MCF 10A (cell line): Measurements from ENCODE around the gene OTUD7B. TPM values are rescaled to one million over a fixed set of nuclear protein-coding genes. Genes with fewer than 3 reads are reported as not detected.
"Not testable (repeated sequence)": the region's sequence is repeated elsewhere in the genome, so short reads cannot be mapped to it uniquely, and the experiment has no call there.

Experiments used
- BruUV-seq: library from RNA; stranded (reverse); fragments of 400-500 nt; replicated peaks from 2 replicates; lab custom pipeline; 2021; lab: Mats Ljungman, UMichigan
- CTCF ChIA-PET: fragments of 300-600 bp; sonication (Branson Sonifier 250); formaldehyde crosslinking; extraction: SDS; loops from one replicate; lab custom pipeline; 2021; ENCODE audit warnings: antibody characterized with exemption, inconsistent platforms; lab: Yijun Ruan, JAX
- POLR2A ChIA-PET: fragments of 300-600, 350-650 bp; sonication (Branson Sonifier 250); formaldehyde crosslinking; extraction: SDS; loops from one replicate; lab custom pipeline; 2020; ENCODE audit warnings: antibody characterized with exemption, inconsistent platforms; lab: Yijun Ruan, JAX
- DNase-seq: peaks from one replicate; pipeline ENCODE4 v3.0.0-alpha.2; 2018; ENCODE audit not compliant: unreplicated experiment
- H3K27ac Mint-ChIP-seq: one replicate; pipeline ENCODE4 v1.8.0; 2022; ENCODE audit warnings: mild to moderate bottlenecking, low read depth, mixed read lengths; ENCODE audit not compliant: unreplicated experiment
- H3K27me3 Mint-ChIP-seq: one replicate; pipeline ENCODE4 v1.8.0; 2022; ENCODE audit warnings: mixed read lengths; ENCODE audit not compliant: insufficient read depth, unreplicated experiment
- H3K36me3 Mint-ChIP-seq: one replicate; pipeline ENCODE4 v1.8.0; 2022; ENCODE audit warnings: mild to moderate bottlenecking, moderate library complexity, mixed read lengths; ENCODE audit not compliant: insufficient read depth, unreplicated experiment
- H3K4me1 Mint-ChIP-seq: one replicate; pipeline ENCODE4 v1.8.0; 2022; ENCODE audit warnings: mixed read lengths; ENCODE audit not compliant: insufficient read depth, unreplicated experiment
- H3K4me3 Mint-ChIP-seq: one replicate; pipeline ENCODE4 v1.8.0; 2022; ENCODE audit warnings: mild to moderate bottlenecking, moderate library complexity, mixed read lengths; ENCODE audit not compliant: unreplicated experiment
- H3K9me3 Mint-ChIP-seq: one replicate; pipeline ENCODE4 v1.8.0; 2022; ENCODE audit warnings: mixed read lengths; ENCODE audit not compliant: unreplicated experiment
- intact Hi-C: fragments of 100-400 bp; cut with micrococcal nuclease; formaldehyde crosslinking; loops from 2 replicates; pipeline ENCODE4 v1.14.1; 2022
- total RNA-seq: library from RNA; stranded (reverse); gene quantifications from 2 replicates; pipeline ENCODE4 v1.2.3, GENCODE V29; 2022
- TF ChIP-seq, protein P1 (sequence below): fragments of 200-600 bp; IDR thresholded peaks from one replicate; pipeline ENCODE4 v1.8.0; 2022; ENCODE audit warnings: antibody characterized with exemption, mild to moderate bottlenecking; ENCODE audit not compliant: unreplicated experiment

Gene OTUD7B
- total RNA-seq, 1 experiment from 2014 or later = 44.3 TPM

DNA sequence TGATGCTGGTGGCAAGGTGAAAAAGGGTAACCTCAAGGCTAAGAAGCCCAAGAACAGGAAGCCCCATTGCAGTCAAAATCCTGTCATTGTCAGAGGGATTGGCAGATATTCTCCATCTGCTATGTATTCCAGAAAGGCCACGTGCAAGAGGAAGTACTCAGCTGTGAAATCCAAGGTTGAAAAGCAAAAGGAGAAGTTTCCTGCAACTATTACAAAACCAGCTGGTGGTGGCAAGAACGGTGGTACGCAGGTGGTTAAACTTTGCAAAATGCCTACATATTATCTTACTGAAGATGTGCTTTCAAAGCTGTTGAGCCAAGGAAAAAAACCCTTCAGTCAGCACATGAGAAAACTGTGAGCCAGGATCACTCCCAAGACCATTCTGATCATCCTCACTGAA is 43.4 kb upstream of the OTUD7B start:
- CTCF ChIA-PET = interaction anchor here (0.5 to 9.4 kb wide), 7 partner anchors 10 to 304 kb away, joined by 3 to 103 read pairs (median 3); no protein-coding TSS in a partner anchor
- TF ChIP-seq, protein P1, sequence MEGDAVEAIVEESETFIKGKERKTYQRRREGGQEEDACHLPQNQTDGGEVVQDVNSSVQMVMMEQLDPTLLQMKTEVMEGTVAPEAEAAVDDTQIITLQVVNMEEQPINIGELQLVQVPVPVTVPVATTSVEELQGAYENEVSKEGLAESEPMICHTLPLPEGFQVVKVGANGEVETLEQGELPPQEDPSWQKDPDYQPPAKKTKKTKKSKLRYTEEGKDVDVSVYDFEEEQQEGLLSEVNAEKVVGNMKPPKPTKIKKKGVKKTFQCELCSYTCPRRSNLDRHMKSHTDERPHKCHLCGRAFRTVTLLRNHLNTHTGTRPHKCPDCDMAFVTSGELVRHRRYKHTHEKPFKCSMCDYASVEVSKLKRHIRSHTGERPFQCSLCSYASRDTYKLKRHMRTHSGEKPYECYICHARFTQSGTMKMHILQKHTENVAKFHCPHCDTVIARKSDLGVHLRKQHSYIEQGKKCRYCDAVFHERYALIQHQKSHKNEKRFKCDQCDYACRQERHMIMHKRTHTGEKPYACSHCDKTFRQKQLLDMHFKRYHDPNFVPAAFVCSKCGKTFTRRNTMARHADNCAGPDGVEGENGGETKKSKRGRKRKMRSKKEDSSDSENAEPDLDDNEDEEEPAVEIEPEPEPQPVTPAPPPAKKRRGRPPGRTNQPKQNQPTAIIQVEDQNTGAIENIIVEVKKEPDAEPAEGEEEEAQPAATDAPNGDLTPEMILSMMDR = no peak
- H3K4me3 Mint-ChIP-seq = no peak overlapping the region
- H3K9me3 Mint-ChIP-seq = no peaks in the 10 kb centered on the region
- no TSS peak for BruUV-seq
- no peak overlapping the region for H3K27ac Mint-ChIP-seq
- intact Hi-C loops = no loop called here
- no peaks in the 10 kb centered on the region for H3K36me3 Mint-ChIP-seq
- H3K4me1 Mint-ChIP-seq = peaks cover 7% of the 10 kb centered on the region
- H3K27me3 Mint-ChIP-seq = no peaks in the 10 kb centered on the region
- POLR2A ChIA-PET = interaction anchor here (1.1 to 6.3 kb wide), 5 partner anchors 11 to 166 kb away, joined by 3 to 34 read pairs (median 9); partner anchors contain the start of genes OTUD7B and VPS45
- DNase-seq = no peak

DNA sequence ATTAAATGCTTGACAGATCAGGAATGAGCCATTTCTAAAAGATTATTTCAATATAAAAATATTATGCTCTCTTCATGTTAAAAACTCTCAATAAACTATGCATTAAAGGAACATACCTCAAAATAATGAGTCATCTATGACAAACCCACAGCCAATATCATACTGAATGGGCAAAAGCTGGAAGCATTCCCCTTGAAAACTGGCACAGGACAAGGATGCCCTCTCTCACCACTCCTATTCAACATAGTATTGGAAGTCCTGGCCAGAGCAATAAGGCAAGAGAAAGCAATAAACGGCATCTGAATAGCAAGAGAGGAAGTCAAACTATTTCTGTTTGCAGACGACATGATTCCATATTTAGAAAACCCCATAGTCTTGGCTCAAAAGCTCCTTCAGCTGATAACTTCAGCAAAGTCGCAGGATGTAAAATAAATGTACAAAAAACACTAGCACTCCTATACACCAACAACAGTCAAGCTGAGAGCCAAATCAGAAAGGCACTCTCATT is 41.4 kb upstream of the OTUD7B start:
- intact Hi-C loops = loop anchor here (2.0 kb wide), 1 partner anchor 43 kb away; no protein-coding TSS in a partner anchor
- H3K9me3 Mint-ChIP-seq, H3K4me3 Mint-ChIP-seq, H3K36me3 Mint-ChIP-seq, H3K27ac Mint-ChIP-seq, H3K4me1 Mint-ChIP-seq, BruUV-seq, DNase-seq, H3K27me3 Mint-ChIP-seq: not testable (repeated sequence)
- ChIA-PET POLR2A (interaction anchor here (1.1 to 2.8 kb wide), 11 partner anchors 10 to 208 kb away, joined by 3 to 43 read pairs (median 6); partner anchors contain the start of genes MTMR11, OTUD7B and VPS45), CTCF (interaction anchor here (1.0 to 9.4 kb wide), 6 partner anchors 17 to 135 kb away, joined by 3 to 103 read pairs (median 5); no protein-coding TSS in a partner anchor)

DNA sequence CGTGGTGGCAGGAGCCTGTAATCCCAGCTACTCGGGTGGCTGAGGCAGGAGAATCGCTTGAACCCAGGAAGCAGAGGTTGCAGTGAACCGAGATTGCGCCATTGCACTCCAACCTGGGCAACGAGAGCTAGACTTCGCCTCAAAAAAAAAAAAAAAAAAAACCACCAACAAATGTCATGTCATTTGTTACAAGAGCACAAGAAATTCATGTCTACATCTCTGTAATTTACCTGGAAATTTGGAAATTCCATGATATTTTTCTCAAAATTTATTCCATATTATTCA is 40.5 kb upstream of the OTUD7B start:
- BruUV-seq = no TSS peak
- Mint-ChIP-seq H3K36me3 (no peaks in the 10 kb centered on the region), H3K4me1 (peaks cover 7% of the 10 kb centered on the region), H3K4me3 (no peak overlapping the region), H3K27ac (no peak overlapping the region), H3K9me3 (no peaks in the 10 kb centered on the region), H3K27me3 (no peaks in the 10 kb centered on the region)
- intact Hi-C loops = loop anchor here (2.0 kb wide), 1 partner anchor 42 kb away; no protein-coding TSS in a partner anchor
- DNase-seq = no peak
- ChIA-PET POLR2A (interaction anchor here (1.0 to 2.8 kb wide), 15 partner anchors 11 to 207 kb away, joined by 3 to 43 read pairs (median 5); partner anchors contain the start of genes MTMR11 and OTUD7B), CTCF (interaction anchor here (0.6 to 9.4 kb wide), 18 partner anchors 9 to 163 kb away, joined by 3 to 103 read pairs (median 5); partner anchors contain the start of gene VPS45)
- TF ChIP-seq, protein P1 = no peak

DNA sequence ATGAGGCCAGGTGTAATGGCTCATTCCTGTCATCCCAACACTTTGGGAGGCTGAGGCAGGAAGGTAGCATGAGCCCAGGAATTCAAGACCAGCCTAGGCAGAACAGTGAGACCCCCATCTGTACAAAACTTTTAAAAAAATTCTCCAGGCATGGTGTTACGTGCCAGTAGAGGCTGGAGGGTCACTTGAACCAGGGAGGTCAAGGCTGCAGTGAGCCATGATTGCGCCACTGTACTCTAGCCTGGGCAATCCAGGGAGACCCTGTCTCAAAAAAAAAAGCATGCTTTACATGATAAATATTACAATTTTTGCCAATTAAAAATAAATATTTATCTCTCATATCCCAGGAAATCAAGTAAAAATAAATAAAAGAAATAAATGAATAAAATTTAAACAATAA is 39.4 kb upstream of the OTUD7B start:
- POLR2A ChIA-PET = interaction anchor here (1.0 to 2.8 kb wide), 12 partner anchors 12 to 206 kb away, joined by 3 to 43 read pairs (median 6); partner anchors contain the start of genes MTMR11 and OTUD7B
- no peaks in the 10 kb centered on the region for H3K27me3 Mint-ChIP-seq
- no peaks in the 10 kb centered on the region for H3K36me3 Mint-ChIP-seq
- CTCF ChIA-PET = interaction anchor here (0.7 to 9.4 kb wide), 16 partner anchors 10 to 162 kb away, joined by 3 to 103 read pairs (median 6); a partner anchor contains a TSS
- intact Hi-C loops = loop anchor here (1.0 to 2.0 kb wide), 3 partner anchors 41 to 162 kb away; no protein-coding TSS in a partner anchor
- TF ChIP-seq, protein P1 = no peak
- H3K4me1 Mint-ChIP-seq = peaks cover 7% of the 10 kb centered on the region
- no peak for DNase-seq
- no TSS peak for BruUV-seq
- H3K27ac Mint-ChIP-seq = no peak overlapping the region
- no peak overlapping the region for H3K4me3 Mint-ChIP-seq
- no peaks in the 10 kb centered on the region for H3K9me3 Mint-ChIP-seq
